Measurements from ENCODE around the gene PROCA1. TPM values are rescaled to one million over a fixed set of nuclear protein-coding genes. Genes with fewer than 3 reads are reported as not detected.

The PROCA1 gene
- total and polyA plus RNA-seq, 9 of the 15 experiments (the other 6 are each of a cell fraction or from before 2014, with no cell fraction given), result 0.78 to 16.2 (median 5.6) TPM

GRCh38 chr17:28711723-28712031 is at the start of gene PROCA1 (continued):
- no peak for TF ChIP-seq ZNF239 (CRISPR knock-in tag; IDR thresholded peaks at IDR 0.05)
- peak; percentile 30 to 53; a peak in 2 of 4 replicates for TF ChIP-seq MNT (conservative IDR thresholded peaks at IDR 0.05)
- peak; percentile 87; the same call in 1 of the 2 replicates for TF ChIP-seq ZBTB7A (IDR thresholded peaks at IDR 0.05; ENCODE audit: borderline replicate concordance, control insufficient read depth, low read depth, low read length)
- TF ChIP-seq SAP30 (IDR thresholded peaks at IDR 0.05; ENCODE audit: borderline replicate concordance, insufficient read depth, low read depth, low read length, poor library complexity, severe bottlenecking), result no peak
- TF ChIP-seq POLR3G (IDR thresholded peaks at IDR 0.05; ENCODE audit: extremely low read depth, insufficient read length, insufficient replicate concordance), result no peak
- TF ChIP-seq TARDBP (IDR thresholded peaks at IDR 0.05), result peak; percentile 10; the same call in 1 of the 2 replicates
- 0 out of 4 replicates have a peak, but pooled peaks of 1 of the 2 experiments have one; percentile 26 for TF ChIP-seq ZNF318 (IDR thresholded peaks at IDR 0.05; ENCODE audit: borderline replicate concordance in 1 of 2, low read depth in 1 of 2)
- TF ChIP-seq ZSCAN29 (IDR thresholded peaks at IDR 0.05), result 0 out of 2 replicates have a peak, but pooled peaks have one; percentile 29
- TF ChIP-seq DACH1 (IDR thresholded peaks at IDR 0.05; ENCODE audit: partially characterized antibody), result peak; percentile 77
- TF ChIP-seq ARID1B (IDR thresholded peaks at IDR 0.05), result 0 out of 2 replicates have a peak, but pooled peaks have one; percentile 57
- no peak for TF ChIP-seq NCOA4 (IDR thresholded peaks at IDR 0.05; ENCODE audit: partially characterized antibody)
- no peak for TF ChIP-seq KLF13 (tag; IDR thresholded peaks at IDR 0.05; ENCODE audit: borderline replicate concordance, low read depth)
- TF ChIP-seq TFE3 (CRISPR knock-in tag; IDR thresholded peaks at IDR 0.05), result no peak
- no peak for TF ChIP-seq NR2C2 (CRISPR knock-in tag; IDR thresholded peaks at IDR 0.05)
- TF ChIP-seq NR2C2 (tag; IDR thresholded peaks at IDR 0.05), result peak; percentile 55; the same call in 1 of the 2 replicates
- TF ChIP-seq ZNF133 (CRISPR knock-in tag; IDR thresholded peaks at IDR 0.05), result peak; percentile 6; the same call in 1 of the 2 replicates
- no peak for TF ChIP-seq OTX1 (CRISPR knock-in tag; IDR thresholded peaks at IDR 0.05)
- TF ChIP-seq PHF20 (IDR thresholded peaks at IDR 0.05; ENCODE audit: partially characterized antibody), result no peak
